ENCODE measurements around the gene FRK. TPM values are rescaled to one million over a fixed set of nuclear protein-coding genes. Genes with fewer than 3 reads are reported as not detected.

Gene FRK
- total RNA-seq, 1 experiment from 2014 or later: 17.2 TPM

DNA sequence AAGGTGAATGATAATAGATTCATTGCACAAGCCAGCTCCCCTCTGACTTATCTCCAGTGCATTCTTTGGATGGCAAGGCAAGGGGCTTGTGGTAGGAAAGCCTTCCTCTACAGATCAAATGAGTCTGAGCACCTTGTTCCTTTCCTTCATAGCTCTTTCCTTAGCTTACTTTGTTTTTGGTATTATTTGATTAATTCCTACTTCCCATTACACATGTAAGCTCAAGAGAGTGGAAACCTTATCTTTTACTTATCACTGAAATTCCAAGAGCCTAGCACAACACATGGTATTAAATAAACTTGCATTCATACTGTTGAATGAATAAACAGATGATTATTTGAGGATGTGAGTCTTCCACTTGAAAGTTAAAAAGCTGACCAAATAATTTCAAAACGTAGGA, 41.7 kb downstream of the FRK start:
- POLR2A ChIA-PET (ENCODE audit: unreplicated experiment): no interaction called here
- intact Hi-C loops (cut with micrococcal nuclease; ENCODE audit: unreplicated experiment): no loop called here

DNA sequence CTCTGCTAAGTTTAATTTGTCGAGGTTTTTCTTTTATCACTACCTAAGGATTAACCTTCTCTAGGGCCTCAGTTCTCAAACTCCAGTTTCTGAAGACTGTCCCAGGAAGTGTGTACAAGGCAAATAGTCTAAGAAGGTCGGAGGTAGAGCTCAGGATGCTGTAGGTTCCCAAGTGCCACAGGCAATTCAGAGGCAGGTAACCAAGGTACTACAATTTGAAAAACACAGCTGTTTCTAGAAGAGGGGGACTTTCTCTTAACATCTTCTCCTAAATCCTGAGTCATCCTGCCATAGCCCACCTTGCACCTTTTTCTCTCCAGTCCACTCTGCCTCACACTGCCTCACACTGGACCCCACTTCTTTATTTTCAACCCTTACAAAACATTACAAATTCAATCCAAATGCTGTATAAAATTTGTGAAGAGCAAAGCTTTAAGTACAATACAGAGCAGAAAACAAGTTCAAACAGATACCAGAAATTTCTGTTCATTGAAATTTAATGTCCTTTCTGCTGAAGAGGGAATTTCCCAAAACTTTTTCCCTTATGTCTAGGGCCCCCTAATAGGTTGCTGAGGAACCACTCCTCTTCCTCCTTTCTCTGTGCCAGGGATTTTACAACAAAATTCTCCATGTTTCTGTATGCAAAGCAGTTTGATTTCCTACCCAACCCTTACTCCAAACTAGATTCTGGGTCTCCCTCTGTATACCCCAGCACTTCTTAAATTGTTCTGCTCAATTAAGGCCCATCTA, 43.0 kb downstream of the FRK start:
- Histone ChIP-seq H3K79me2 (ENCODE audit: low read depth) (peaks cover 41% of the 10 kb centered on the region), H3K9me2 (ENCODE audit: insufficient read depth) (no peaks in the 10 kb centered on the region), H3F3A (ENCODE audit: insufficient read depth, low read depth) (no peaks in the 10 kb centered on the region), H3K4me1 (replicated peaks; ENCODE audit: insufficient read depth) (peaks cover 45% of the 10 kb centered on the region), H3K27ac (no peak overlapping the region), H3K4me2 (peak overlapping the region; percentile 2; the same call in 1 of the 2 replicates), H3K9me3 (ENCODE audit: insufficient read depth, low read depth) (peaks cover 7% of the 10 kb centered on the region; the same call in 1 of the 2 replicates), H4K20me1 (ENCODE audit: insufficient read depth) (no peaks in the 10 kb centered on the region), H3K27me3 (ENCODE audit: insufficient read depth, low read depth) (no peaks in the 10 kb centered on the region), H3K36me3 (ENCODE audit: low read depth) (no peaks in the 10 kb centered on the region), H2AFZ (no peak overlapping the region), H3K4me3 (no peak overlapping the region)
- no TSS peak for BruUV-seq (replicated peaks)
- intact Hi-C loops (cut with micrococcal nuclease; ENCODE audit: unreplicated experiment): no loop called here
- ChIA-PET CTCF (no interaction called here), POLR2A (ENCODE audit: unreplicated experiment) (interaction anchor here (0.6 kb wide), 2 partner anchors 43 to 83 kb away, joined by 3 read pairs; partner anchors contain the start of gene NT5DC1)
- DNase-seq: no peak
- no peak for TF ChIP-seq EZH2 (IDR thresholded peaks at IDR 0.05; ENCODE audit: low read depth)
- TF ChIP-seq, protein P1, sequence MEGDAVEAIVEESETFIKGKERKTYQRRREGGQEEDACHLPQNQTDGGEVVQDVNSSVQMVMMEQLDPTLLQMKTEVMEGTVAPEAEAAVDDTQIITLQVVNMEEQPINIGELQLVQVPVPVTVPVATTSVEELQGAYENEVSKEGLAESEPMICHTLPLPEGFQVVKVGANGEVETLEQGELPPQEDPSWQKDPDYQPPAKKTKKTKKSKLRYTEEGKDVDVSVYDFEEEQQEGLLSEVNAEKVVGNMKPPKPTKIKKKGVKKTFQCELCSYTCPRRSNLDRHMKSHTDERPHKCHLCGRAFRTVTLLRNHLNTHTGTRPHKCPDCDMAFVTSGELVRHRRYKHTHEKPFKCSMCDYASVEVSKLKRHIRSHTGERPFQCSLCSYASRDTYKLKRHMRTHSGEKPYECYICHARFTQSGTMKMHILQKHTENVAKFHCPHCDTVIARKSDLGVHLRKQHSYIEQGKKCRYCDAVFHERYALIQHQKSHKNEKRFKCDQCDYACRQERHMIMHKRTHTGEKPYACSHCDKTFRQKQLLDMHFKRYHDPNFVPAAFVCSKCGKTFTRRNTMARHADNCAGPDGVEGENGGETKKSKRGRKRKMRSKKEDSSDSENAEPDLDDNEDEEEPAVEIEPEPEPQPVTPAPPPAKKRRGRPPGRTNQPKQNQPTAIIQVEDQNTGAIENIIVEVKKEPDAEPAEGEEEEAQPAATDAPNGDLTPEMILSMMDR (conservative IDR thresholded peaks at IDR 0.05): no peak

More for the DNA sequence above, 41.7 kb downstream of the FRK start:
- H4K20me1 ChIP-seq (ENCODE audit: insufficient read depth): no peaks in the 10 kb centered on the region
- no peaks in the 10 kb centered on the region for H3K9me2 ChIP-seq (ENCODE audit: insufficient read depth)
- H3K4me2 ChIP-seq: no peak overlapping the region
- H3K79me2 ChIP-seq (ENCODE audit: low read depth): peaks cover 34% of the 10 kb centered on the region
- H3K36me3 ChIP-seq (ENCODE audit: low read depth): no peaks in the 10 kb centered on the region
- H2AFZ ChIP-seq: no peak overlapping the region
- no peaks in the 10 kb centered on the region for H3K27me3 ChIP-seq (ENCODE audit: insufficient read depth, low read depth)
- no peak for TF ChIP-seq EZH2 (IDR thresholded peaks at IDR 0.05; ENCODE audit: low read depth)
- TF ChIP-seq, protein P1 (conservative IDR thresholded peaks at IDR 0.05): no peak
- no peaks in the 10 kb centered on the region for H3F3A ChIP-seq (ENCODE audit: insufficient read depth, low read depth)
- CTCF ChIA-PET: no interaction called here
- H3K4me3 ChIP-seq: no peak overlapping the region
- no TSS peak for BruUV-seq (replicated peaks)
- H3K9me3 ChIP-seq (ENCODE audit: insufficient read depth, low read depth): peaks cover 7% of the 10 kb centered on the region; the same call in 1 of the 2 replicates
- no peak overlapping the region for H3K27ac ChIP-seq
- H3K4me1 ChIP-seq (replicated peaks; ENCODE audit: insufficient read depth): peaks cover 32% of the 10 kb centered on the region
- no peak for DNase-seq

DNA sequence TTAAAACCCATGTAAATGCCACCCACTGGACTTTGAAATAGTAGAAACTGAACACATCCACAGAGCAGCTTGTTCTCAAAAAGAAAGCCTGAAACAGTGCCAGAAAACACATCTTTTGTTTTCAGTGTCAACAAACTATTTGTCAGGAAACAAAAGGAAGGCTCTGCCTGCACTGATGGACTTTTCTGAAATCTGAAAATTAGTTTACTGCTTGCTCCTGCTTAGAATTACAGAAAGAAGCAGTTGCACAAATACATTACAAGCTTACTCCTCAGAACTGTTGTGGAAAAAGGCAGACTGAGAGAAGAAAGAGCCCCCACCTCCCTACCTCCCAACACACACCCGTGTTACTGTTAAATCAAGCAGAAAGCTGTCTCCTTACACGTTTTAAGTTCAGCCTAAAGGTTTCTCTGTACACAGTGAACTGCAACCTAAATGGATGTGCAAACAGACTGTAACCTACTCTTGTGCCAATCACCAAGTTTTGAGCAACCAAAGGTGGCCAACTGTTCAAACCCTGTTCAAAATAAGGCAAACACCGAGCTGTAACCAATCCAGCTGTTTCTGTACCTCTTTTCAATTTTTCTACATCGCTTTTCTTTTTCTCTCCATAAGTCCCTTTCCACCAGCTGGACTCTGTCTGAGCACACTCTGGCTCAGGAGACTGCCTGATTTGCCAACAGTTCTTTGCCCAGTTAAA, 43.7 kb downstream of the FRK start:
- no peaks in the 10 kb centered on the region for H3K27me3 ChIP-seq (ENCODE audit: insufficient read depth, low read depth)
- H3K36me3 ChIP-seq (ENCODE audit: low read depth): no peaks in the 10 kb centered on the region
- intact Hi-C loops (cut with micrococcal nuclease; ENCODE audit: unreplicated experiment): no loop called here
- H3K79me2 ChIP-seq (ENCODE audit: low read depth): peaks cover 36% of the 10 kb centered on the region
- no peaks in the 10 kb centered on the region for H4K20me1 ChIP-seq (ENCODE audit: insufficient read depth)
- H3F3A ChIP-seq (ENCODE audit: insufficient read depth, low read depth): no peaks in the 10 kb centered on the region; the same call in 1 of the 2 replicates
- H3K4me3 ChIP-seq: no peak overlapping the region
- peak overlapping the region; percentile 2; the same call in 1 of the 2 replicates for H3K4me2 ChIP-seq
- H3K27ac ChIP-seq: no peak overlapping the region
- CTCF ChIA-PET: no interaction called here
- POLR2A ChIA-PET (ENCODE audit: unreplicated experiment): interaction anchor here (0.6 kb wide), 2 partner anchors 44 to 84 kb away, joined by 3 read pairs; partner anchors contain the start of gene NT5DC1
- peaks cover 7% of the 10 kb centered on the region; the same call in 1 of the 2 replicates for H3K9me3 ChIP-seq (ENCODE audit: insufficient read depth, low read depth)
- no TSS peak for BruUV-seq (replicated peaks)
- no peak for TF ChIP-seq EZH2 (IDR thresholded peaks at IDR 0.05; ENCODE audit: low read depth)
- TF ChIP-seq, protein P1 (conservative IDR thresholded peaks at IDR 0.05): no peak
- no peak overlapping the region for H2AFZ ChIP-seq
- H3K9me2 ChIP-seq (ENCODE audit: insufficient read depth): no peaks in the 10 kb centered on the region
- DNase-seq: no peak
- peaks cover 52% of the 10 kb centered on the region for H3K4me1 ChIP-seq (replicated peaks; ENCODE audit: insufficient read depth)
